HG03342 (cell line): ENCODE results near the gene DGAT2L6.
A peak's percentile ranks its signal among the peaks of the same experiment; 100 is the strongest.

ENCODE experiments used
- ATAC-seq: cut with Tn5 transposase; IDR thresholded peaks from one replicate; pipeline ENCODE4 v1.9.1; 2021; ENCODE audit warnings: mild to moderate bottlenecking, moderate library complexity; ENCODE audit not compliant: unreplicated experiment

DGAT2L6 gene, protein sequence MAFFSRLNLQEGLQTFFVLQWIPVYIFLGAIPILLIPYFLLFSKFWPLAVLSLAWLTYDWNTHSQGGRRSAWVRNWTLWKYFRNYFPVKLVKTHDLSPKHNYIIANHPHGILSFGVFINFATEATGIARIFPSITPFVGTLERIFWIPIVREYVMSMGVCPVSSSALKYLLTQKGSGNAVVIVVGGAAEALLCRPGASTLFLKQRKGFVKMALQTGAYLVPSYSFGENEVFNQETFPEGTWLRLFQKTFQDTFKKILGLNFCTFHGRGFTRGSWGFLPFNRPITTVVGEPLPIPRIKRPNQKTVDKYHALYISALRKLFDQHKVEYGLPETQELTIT

DNA sequence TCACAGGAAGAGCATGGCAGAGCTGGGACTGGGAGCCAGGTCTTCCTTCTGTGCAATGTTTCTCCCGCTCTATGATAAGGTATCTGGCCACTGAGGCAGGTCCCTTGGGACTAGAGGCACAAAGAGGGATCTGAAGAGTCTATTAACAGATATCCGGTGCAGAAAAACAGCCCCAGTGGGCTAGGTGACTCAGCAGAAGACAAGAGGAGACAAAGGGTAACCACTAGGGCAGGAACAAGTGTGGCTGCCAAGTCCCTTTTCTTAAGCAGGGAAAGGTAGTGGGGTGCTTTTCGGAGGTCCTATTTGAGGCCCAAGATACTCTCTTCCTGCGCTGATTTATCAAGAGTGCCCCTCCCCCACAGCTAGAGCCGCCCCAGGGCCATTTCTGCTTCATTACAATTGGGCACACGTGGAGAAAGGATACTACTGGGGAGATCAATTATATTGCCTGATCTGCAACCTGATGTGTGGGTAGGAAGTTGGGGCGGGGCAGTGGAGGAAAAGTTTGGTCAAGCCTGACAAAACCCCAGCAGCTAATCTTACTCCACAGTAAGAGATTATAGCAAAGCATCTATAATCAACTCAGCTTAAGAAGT, at the start of gene DGAT2L6:
Gene DGAT2L6, plus strand, starts transcription at position 546 of the 596 bp plus-strand sequence. CDS start 100 bp downstream, outside the sequence.
- ATAC-seq = no peak

DNA sequence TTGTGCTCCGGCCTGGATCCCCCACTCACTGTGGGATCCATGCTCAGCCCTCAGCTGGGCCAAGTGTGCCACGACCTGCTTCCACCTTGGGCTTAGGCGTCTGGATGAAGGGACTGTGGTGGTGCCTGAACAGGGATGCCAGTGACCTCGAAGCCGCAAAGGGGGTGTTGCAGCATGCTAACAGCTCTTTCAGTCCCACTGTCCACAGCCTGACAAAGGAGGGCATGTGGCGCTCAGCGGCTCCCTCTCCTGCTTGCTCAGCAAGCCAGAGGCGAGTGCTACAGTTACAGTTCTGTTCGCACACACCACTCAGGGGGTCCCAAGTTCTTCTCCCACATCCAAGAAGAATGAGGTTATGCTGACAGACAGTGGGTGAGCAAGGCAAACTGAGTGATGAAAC, 49.2 kb upstream of the DGAT2L6 start:
- no peak for ATAC-seq

- no peak for ATAC-seq
These were observed 47.5 kb upstream of the DGAT2L6 start for GRCh38 chrX:70129816-70130215.

- ATAC-seq = no peak
These were observed 45.1 kb upstream of the DGAT2L6 start for GRCh38 chrX:70132224-70132623.

DNA sequence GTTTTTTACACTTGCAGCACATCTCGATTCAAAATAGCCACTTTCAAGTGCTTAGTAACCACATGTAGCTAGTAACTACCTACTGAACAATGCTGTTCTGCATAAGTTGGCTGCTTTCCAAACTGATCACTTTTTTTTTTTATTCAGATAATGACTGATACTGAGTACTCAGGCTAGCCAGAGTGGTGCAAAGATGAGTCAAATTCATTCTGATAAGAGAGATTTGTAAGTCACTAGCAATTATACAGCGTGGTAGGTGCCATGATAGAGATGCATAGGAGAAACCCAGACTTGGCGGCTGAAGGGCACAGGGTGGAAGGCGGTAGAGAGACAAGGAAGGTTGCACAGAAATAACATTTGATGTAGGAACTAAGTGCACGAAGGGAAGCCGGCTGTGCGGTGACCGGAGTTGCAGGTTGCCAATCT, 44.4 kb upstream of the DGAT2L6 start:
- ATAC-seq = no peak

DNA sequence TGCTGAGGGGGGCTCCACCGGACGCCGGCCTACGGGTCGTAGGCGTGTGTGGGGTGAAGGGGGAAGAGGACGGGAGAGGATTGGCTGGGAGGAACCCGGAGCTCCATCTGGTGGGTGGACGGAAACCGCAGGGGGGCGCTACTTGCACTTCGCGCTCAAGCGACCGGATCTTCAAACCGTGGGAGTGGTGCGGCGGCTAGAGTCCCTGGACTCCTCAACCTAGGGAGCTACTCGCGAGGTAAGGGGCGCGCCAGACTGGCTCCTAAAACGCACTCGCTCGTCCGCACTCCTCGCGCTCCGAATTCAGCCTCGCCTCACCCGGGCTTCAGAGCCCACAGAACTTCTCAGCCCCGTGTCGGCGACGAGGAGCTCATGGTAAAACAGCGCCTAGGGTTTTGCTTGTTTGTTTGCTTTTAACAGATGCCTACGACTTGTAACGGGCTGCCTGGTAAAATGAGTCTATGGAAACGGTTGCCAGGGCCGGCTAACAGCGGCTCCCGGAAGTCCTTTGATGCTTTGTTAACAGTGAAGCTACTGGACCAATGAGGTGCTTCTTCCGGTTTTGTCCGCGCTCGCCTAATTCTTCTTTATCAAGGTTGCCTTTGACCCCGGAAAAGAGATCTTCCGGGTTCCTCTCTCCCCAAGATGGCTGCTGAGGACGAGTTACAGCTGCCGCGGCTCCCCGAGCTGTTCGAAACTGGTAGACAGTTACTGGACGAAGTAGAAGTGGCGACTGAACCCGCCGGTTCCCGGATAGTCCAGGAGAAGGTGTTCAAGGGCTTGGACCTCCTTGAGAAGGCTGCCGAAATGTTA, 43.8 kb upstream of the DGAT2L6 start, which contains the start of gene IGBP1:
Gene IGBP1, plus strand, starts transcription at position 145 of the 813 bp plus-strand sequence. Its CDS starts 501 bp downstream, at position 646.
- ATAC-seq = peak; percentile 84

GRCh38 chrX:70134116-70134477, 43.2 kb upstream of the DGAT2L6 start:
- peak; percentile 10 for ATAC-seq

DNA sequence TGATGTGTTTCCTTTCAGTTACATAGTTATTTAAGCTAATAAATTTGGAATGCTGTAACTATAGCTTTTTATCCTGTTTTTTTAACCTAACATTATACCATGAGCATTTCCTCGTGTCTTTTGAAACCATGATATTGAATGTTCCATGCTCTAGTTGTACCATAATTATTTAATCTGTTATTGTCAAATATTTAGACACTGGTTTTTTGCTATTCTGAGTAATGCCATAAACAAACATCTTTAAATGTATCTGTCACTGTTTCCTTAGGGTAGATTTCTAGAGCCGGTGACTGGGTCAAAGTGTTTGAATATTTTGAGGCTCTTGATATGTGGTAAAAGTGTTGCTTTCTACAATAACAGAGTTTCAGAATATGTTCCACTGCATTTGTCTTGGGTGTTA, 38.7 kb upstream of the DGAT2L6 start:
- ATAC-seq = no peak

DNA sequence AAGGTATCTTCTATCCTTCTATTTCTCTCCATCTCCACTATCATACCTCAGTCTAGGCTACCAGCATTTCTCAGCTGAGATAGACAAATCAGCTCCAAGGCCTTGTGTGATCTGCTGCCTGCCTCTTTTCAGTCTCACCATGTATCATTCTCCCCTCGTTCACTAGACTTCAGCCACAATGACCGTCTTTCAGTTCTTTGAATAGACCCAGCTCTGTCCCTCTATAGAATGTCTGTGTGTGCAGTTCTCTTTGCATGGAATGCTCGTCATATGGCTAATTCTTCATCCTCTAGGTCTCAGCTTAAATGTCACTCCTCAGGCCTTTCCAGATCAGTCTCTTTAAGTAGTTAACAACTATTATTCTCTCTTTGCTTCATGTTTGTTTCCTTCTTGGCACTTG, 37.5 kb upstream of the DGAT2L6 start:
- ATAC-seq = no peak

GRCh38 chrX:70141373-70141772, 35.9 kb upstream of the DGAT2L6 start:
- no peak for ATAC-seq

DNA sequence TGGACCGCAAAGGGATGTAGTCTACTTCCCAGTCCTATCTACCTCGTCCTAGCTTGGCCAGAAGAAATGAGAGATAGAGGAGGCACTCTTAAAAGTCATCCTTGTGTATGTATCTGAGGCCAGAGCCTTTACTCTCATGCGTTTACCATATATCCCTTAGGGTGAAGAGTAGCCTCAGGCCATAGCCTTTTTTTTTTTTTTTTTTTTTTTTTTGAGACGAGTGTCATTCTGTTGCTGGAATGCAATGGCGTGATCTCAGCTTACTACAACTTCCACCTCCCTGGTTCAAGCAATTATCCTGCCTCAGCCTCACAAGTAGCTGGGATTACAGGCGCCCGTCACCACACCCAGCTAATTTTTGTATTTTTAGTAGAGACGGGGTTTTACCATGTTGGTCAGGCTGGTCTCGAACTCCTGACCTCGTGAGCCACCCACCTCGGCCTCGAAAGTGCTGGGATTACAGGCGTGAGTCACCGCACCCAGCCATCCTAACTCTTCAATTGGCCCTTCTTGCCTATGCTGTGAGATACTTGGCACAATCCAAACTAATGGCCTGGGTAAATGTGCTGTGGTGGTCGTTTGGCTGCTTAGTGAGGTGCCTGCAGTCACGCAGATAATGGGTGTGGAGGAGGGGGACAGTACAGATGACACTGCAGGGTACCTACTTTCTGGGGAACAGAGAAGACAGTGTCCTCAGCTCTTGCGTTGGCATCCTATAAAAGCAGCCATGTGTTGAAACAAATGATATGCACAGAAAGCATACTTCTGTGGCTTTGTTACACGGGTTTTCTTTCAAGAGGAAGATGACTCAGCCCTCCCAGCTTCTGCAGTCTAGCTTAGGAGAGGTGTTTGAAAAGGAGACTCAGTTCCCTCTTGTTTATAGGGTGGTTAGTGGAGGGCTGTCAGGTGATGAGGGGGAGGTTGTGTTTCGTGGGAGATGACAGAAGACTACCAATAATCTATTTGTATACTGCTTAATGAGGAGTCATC, 10.4 kb upstream of the DGAT2L6 start:
- no peak for ATAC-seq

- ATAC-seq = no peak
These were observed 8.8 kb upstream of the DGAT2L6 start for GRCh38 chrX:70168238-70169188.

DNA sequence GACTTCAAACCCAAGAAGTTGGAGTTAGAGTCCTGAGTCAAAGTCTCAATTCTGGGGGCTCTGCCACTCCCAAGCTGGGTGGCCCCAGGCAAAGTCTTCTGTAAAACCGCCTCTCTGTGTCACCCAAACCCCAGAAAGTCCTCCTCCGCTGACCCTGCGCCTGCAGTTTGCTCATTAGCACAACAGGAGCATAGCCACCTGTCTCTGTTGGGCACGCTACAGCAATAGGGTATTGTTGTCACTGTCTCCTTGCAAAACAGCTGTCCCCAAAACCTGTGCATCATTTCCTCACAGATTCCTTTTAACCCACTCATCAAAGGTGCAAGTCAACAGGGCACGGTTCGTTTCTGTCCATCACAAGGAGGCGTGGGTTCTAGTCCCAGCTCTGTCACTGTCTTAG, 8.0 kb upstream of the DGAT2L6 start:
- no peak for ATAC-seq

DNA sequence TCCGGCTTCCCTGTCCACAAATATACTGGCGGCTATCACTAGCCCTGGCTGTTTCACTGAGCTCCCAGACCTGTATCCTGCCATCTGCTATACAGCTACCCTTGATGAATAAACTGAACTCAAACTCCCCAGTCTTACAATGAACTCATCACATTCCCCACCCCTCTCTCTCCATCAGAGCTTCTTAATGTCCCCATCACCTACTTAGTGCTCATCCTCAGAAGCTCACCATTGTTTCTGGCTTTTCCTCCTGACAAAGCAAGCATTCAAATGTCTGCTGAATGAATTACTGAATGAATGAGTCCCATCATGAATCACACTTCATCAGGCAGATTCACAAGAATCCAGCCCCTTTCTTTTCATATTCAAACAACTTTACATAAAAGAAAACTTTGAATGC, 5.7 kb upstream of the DGAT2L6 start:
- no peak for ATAC-seq

DNA sequence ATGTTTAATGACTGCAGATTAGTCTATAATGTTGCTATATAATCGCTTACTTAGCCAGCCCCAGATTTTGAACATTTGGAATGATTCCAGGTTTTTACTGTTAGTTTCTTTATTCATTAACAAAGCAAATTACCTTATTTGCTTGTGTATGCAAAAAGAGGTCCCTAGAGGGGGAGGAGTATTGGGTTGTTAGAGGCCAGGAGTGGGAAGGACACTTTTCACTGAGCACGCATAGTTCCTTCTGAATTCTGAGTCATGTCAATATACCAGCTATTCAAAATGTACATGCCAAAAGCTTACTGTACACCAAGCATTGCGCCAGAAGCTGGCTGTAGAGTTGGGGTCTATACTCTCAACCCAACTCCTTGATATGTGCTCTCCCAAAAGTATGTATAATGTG, 5.1 kb upstream of the DGAT2L6 start:
- no peak for ATAC-seq

GRCh38 chrX:70172964-70173363, 4.3 kb upstream of the DGAT2L6 start:
- ATAC-seq = no peak

DNA sequence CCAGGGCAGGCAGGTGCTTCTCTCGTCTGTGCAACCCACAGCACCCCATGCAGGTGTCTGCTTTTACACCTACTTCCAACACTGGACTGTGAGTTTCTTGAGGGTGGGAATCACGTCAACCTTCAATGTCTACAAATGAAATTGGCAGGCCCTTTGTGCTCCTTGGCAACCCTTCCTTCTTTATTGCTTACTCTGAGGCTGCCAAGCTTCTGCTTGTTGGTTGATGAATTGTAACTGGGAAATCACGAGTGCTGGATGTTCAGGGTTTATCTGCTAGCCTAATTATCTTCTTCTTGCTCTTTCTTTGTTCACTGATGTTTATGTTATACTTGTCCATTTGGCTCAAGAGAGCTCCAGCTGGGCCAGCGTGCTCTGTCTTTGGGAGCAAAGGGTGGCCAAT, 2.5 kb upstream of the DGAT2L6 start:
- ATAC-seq = no peak

- no peak for ATAC-seq
These were observed 1.9 kb upstream of the DGAT2L6 start for GRCh38 chrX:70175338-70175737.

DNA sequence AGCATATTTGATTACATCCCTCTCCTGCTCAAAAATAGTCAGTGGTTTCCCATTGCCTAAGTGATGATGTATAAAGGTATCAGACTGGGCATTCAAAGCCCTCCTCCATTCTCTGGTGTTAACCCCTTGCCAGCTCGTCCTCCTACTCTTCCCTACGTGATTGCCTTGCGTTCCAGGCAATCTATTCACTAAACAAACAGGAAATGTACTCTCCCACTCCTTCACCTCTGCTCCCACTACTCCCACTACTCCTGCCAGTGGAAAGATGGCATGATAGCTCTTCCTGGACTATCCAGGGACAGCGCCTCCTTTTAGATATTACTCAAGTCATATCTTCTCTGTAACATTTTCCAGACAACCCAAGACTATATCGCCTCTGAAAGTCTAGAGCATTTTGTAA, 5.8 kb downstream of the DGAT2L6 start:
- no peak for ATAC-seq
